ENCODE results near the gene PDE7B.

The PDE7B gene

DNA sequence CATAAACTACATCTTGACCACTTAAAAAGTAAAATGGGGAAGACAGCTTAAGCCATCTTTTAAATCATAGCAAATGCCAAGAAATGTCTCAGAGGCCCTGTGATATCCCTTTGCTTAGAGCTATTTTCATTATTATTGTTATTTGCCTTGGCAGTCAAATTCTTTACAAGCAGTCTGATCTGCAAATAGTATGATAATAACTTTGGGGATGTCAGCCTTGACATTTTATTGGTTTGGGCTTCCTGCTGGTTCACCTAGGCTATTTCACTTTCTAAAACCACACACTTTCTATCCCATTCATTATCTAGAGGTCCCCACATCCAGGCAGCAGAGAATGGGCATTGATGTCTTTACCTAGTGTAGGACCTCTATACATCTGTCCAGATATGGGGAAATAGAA is 125.1 kb downstream of the PDE7B start:
- TF ChIP-seq, protein P1, sequence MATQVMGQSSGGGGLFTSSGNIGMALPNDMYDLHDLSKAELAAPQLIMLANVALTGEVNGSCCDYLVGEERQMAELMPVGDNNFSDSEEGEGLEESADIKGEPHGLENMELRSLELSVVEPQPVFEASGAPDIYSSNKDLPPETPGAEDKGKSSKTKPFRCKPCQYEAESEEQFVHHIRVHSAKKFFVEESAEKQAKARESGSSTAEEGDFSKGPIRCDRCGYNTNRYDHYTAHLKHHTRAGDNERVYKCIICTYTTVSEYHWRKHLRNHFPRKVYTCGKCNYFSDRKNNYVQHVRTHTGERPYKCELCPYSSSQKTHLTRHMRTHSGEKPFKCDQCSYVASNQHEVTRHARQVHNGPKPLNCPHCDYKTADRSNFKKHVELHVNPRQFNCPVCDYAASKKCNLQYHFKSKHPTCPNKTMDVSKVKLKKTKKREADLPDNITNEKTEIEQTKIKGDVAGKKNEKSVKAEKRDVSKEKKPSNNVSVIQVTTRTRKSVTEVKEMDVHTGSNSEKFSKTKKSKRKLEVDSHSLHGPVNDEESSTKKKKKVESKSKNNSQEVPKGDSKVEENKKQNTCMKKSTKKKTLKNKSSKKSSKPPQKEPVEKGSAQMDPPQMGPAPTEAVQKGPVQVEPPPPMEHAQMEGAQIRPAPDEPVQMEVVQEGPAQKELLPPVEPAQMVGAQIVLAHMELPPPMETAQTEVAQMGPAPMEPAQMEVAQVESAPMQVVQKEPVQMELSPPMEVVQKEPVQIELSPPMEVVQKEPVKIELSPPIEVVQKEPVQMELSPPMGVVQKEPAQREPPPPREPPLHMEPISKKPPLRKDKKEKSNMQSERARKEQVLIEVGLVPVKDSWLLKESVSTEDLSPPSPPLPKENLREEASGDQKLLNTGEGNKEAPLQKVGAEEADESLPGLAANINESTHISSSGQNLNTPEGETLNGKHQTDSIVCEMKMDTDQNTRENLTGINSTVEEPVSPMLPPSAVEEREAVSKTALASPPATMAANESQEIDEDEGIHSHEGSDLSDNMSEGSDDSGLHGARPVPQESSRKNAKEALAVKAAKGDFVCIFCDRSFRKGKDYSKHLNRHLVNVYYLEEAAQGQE (IDR thresholded peaks at IDR 0.05; ENCODE audit: insufficient replicate concordance, low read depth) = no peak
- TF ChIP-seq GABPA (IDR thresholded peaks at IDR 0.05; ENCODE audit: low read depth) = no peak
- TF ChIP-seq CTCF (IDR thresholded peaks at IDR 0.05; ENCODE audit: insufficient read depth, low read length) = no peak
- no peak for TF ChIP-seq POLR2AphosphoS5 (IDR thresholded peaks at IDR 0.05; ENCODE audit: low read depth)
- TF ChIP-seq SPI1 (IDR thresholded peaks at IDR 0.05; ENCODE audit: borderline replicate concordance, low read depth) = no peak
- no peak overlapping the region for H3K4me3 ChIP-seq (replicated peaks; ENCODE audit: insufficient read depth, low read length)
- DNase-seq (ENCODE audit: low read depth in 1 of 2, low spot score in 1 of 2) = no peak
- H3K27me3 ChIP-seq (ENCODE audit: insufficient read depth, poor library complexity, severe bottlenecking) = no peaks in the 10 kb centered on the region
- no peak overlapping the region for H3K27ac ChIP-seq (replicated peaks)

DNA sequence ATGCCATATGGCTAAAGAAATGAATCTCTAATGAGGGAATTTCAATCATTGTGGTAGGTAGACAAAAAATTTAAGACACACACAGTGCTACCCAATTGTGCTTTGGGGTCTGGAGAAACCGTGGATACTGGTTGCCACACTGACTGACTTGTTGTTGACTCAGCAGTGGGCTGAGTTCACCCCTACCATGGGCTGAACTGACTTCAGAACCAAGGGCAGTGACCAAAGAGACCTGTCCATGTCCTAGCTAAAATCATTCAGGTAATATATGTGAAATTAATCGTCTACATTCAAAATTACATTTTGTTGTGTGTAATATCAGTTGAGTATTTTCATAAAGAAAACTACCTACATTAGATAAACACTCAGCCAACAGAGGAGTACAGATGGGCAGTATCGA is 131.6 kb downstream of the PDE7B start:
- no peak overlapping the region for H3K27ac ChIP-seq (replicated peaks)
- TF ChIP-seq SPI1 (IDR thresholded peaks at IDR 0.05; ENCODE audit: borderline replicate concordance, low read depth) = no peak
- TF ChIP-seq, protein P1 (IDR thresholded peaks at IDR 0.05; ENCODE audit: insufficient replicate concordance, low read depth) = peak; percentile 46
- DNase-seq (ENCODE audit: low read depth in 1 of 2, low spot score in 1 of 2) = no peak
- H3K4me3 ChIP-seq (replicated peaks; ENCODE audit: insufficient read depth, low read length) = no peak overlapping the region
- no peaks in the 10 kb centered on the region for H3K27me3 ChIP-seq (ENCODE audit: insufficient read depth, poor library complexity, severe bottlenecking)

DNA sequence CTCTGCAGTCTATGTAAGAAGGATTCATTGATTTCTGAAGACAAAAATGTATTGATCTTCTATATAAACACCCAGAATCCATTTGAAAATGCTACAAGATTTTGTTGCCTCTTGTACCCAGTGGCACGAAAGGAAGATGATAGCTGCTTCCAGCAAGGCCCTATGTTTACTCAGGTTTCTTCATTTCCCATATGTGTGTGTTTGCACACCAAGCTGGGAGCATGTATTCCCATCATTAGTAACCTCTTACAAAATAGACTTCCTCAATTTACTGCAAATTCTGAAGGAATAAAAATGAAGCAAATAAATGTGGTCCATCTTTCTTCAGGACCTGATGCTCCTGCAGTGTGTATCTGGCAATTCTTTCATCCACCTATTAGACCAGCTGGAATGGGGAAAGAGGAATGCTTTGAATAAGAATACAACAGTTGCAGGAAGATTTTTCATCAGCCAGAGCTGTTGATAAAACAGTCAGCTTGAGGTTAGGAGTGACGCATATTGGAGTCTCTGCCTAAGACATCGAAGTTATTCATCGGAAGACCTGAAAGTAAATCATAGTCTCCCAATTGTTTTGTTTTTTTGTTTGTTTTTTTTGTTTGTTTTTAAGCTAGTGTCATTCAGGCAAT is 132.3 kb downstream of the PDE7B start:
- Histone ChIP-seq H3K27ac (replicated peaks) (no peak overlapping the region), H3K4me3 (replicated peaks; ENCODE audit: insufficient read depth, low read length) (no peak overlapping the region), H3K27me3 (ENCODE audit: insufficient read depth, poor library complexity, severe bottlenecking) (no peaks in the 10 kb centered on the region)
- TF ChIP-seq SPI1 (IDR thresholded peaks at IDR 0.05; ENCODE audit: borderline replicate concordance, low read depth) (no peak), CTCF (IDR thresholded peaks at IDR 0.05; ENCODE audit: insufficient read depth, low read length) (no peak), POLR2AphosphoS5 (IDR thresholded peaks at IDR 0.05; ENCODE audit: low read depth) (no peak), GABPA (IDR thresholded peaks at IDR 0.05; ENCODE audit: low read depth) (no peak)
- TF ChIP-seq, protein P1 (IDR thresholded peaks at IDR 0.05; ENCODE audit: insufficient replicate concordance, low read depth) = no peak
- DNase-seq (ENCODE audit: low read depth in 1 of 2, low spot score in 1 of 2) = no peak
